GM19035 (cell line): Measurements from ENCODE around the gene SUPT4H1.

Source experiments
- ATAC-seq: cut with Tn5 transposase; IDR thresholded peaks from one replicate; pipeline ENCODE4 v1.9.1; 2021; ENCODE audit not compliant: unreplicated experiment

SUPT4H1 gene

GRCh38 chr17:58307468-58308172 lies 44.4 kb downstream of the SUPT4H1 start:
- ATAC-seq, result no peak

- ATAC-seq, result no peak
These were observed 45.7 kb downstream of the SUPT4H1 start for GRCh38 chr17:58306131-58306951.

GRCh38 chr17:58305626-58306025 lies 46.4 kb downstream of the SUPT4H1 start:
- no peak for ATAC-seq

DNA sequence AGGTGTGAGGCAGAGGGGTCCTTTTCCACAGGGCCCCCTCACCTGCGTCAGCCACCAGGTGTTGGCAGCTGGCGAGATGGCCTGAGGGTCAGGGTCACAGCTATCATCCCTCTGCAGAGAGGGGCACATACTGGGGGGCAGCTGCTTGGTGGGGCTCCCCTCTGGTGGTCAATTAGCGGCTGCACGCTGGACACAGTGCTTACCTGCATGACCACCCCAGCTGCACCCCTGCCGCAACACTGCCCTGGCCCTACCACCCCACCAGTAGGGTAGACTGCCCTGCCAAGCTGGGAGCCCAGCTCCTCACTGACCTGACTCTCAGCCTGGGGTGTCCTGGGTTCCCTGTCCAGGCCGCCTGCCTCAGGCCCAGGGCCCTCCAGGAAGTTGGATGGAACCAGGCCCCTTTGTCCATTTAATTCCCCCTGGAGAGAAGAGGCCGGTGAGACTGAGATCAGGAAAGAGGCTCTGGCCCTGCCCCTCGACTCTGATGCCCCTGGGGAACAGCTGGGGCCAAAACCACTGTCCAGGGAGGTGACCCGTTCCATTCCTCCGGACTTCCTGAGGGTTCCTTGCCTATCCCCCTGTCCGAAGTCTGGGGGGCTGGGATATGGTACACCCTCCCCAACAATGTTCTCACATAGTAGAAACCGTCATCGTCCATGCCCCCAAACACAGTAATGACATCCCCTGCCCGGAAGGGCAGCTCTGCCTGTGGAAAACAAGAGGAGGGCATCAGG lies 47.1 kb downstream of the SUPT4H1 start:
- ATAC-seq, result no peak

GRCh38 chr17:58303971-58304749 lies 47.8 kb downstream of the SUPT4H1 start:
- no peak for ATAC-seq

GRCh38 chr17:58302919-58303585 lies 48.9 kb downstream of the SUPT4H1 start:
- no peak for ATAC-seq

- no peak for ATAC-seq
These were observed 49.7 kb downstream of the SUPT4H1 start for GRCh38 chr17:58302171-58302918.

- no peak for ATAC-seq
These were observed 50.4 kb downstream of the SUPT4H1 start for GRCh38 chr17:58301504-58302150.

DNA sequence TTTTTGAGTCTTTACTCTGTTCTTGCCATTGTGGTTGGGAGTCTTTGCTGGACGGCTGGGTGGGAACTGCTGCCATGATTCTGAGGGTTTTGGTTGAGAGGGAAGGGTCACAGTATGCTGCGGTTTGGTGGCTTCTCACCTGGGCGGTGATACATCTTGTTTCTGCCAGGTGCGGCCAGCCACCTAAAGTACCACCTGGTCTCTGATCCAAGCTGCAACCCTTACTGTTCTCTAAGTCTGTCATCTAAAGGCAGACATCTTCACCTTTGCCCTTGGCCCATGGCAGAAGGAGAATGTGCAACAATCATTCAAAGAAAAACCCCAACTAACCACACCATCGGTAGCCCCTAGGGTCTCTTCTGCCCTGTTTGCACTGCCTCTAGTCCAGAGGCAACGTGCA lies 51.7 kb downstream of the SUPT4H1 start:
- no peak for ATAC-seq
